Stimulated activated CD4-positive, alpha-beta T cell treated with anti-CD3 and anti-CD28 coated beads, Interleukin-1b, Interleukin-23, amount 100 ng/mL, for 24 hours (primary cell): ENCODE data around the gene ITGA11.

ENCODE experiments used
- DNase-seq, 4 experiments: peaks; one replicate each; pipeline ENCODE4 v3.0.0-alpha.2; 2020; ENCODE audit warnings: low read depth in 4 of 4, low spot score in 1 of 4

The ITGA11 gene

DNA sequence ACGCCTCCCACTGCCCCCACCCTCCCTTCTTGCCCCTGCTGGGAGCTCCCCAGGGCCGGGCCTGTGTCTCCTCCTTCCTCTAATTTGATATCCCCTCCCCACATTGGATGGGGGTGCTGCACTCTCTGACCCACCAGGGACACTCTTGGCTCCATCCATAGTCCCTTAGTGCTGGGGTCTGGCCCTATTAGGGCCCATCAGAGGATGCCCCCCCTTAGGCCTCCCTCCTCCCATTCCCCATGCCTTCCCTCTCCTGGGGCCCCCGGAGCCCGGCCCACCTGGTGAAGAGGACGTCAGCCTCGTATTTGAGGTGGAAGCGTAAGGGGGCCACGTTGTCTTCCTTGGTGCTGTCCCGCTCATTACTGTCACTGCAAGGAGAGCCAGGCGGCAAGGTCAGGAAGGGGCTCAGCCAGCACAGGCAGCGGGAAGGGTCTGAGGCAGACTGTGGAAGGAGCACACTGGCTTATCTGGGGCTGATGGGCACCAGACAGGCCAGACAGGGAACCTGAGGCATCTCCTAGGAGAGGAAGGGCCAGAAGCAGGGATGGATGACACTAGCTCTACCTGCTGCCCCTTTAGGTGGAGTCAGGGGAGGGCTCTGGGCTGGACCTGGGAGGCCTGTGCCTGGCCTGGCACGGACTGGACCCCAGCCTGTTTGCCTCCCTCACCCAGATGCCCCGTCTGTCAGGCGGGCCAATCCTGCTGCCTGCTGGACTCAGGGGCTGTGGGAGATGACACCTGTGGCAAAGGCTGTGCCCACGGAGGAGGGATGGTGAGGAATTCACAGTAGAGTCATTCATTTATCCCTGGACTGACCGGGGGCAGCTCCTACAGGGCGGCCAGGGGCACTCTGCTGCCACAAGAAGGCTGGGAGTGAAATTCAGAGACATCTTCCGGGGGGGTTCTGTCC lies 118.2 kb downstream of the ITGA11 start:
- no peak for DNase-seq

DNA sequence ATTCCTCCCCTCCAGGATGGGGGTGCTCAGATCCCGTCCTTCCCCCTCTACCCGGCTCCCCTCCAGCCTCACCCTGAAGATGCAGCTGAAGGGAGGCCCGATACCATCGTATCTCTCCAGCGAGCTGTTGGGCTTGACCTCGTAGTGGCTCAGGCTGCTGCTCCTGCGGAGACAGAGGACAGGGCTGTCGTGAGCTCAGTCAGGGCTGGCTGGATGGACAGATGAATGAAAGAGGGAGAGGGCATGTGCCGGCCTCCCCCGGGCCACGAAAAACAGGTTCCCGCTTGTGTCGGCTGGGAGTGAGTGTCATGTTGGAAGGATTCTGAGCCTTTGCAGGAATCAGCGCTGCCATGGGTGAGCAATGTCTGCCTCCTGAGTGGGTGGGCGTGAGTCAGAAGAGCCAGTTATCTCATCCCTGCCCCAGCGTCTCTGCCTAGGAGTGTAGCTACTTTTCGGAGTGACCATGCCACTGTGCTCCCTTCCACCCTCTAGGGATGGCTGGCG lies 119.2 kb downstream of the ITGA11 start:
- no peak for DNase-seq

- DNase-seq = no peak
Measured at GRCh38 chr15:68311859-68312557, 120.0 kb downstream of the ITGA11 start.

DNA sequence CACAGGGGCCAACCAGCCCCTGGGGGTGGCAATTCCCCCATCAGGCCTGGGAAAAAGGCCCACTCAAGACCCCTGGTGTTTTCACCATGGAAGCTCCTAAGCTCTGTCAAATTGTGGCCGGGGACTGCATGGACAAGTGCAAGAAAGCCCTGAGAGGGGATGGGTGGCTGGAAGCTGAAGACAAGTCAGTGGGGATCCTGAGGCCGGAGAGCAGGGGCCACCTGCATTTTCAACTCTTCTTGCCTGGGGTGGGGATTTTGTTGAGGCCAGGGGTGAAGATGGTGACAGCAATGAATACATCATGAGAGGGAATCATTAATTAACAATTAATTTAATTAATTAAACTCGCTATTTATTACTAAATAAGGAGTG lies 120.5 kb downstream of the ITGA11 start:
- DNase-seq = no peak

- DNase-seq = no peak
Measured at GRCh38 chr15:68310804-68311463, 121.0 kb downstream of the ITGA11 start.

DNA sequence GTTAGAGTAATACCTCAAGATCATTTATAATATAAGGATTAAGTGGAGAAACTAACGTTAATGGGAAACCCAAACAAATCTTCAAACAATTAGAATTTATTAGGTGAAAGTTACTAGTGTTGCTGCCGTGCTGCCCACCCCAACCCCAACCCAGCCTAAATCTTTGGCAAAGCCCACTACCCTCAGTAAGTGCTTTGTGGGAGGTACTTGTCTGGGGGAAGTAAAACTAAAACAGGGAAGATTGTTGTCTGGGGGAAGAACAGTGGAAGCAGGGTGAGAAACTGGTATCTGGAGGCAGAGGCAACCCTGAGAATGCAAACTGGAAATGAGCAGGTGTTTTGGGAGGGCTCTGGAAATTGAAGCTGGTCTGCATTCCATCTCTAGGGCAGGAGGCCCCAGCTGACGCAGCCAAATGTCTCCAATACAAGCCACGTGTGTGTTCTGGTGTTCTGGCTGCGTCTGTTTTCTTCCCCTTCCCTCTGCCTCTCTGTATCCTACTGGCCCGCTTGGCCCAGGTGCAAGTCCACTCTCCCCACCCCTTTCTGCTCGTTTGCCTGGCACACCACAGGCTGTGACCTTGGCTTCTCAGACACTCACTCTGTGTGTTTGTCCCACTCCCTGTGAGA lies 121.7 kb downstream of the ITGA11 start:
- no peak for DNase-seq

GRCh38 chr15:68309024-68309423 lies 122.9 kb downstream of the ITGA11 start:
- DNase-seq = no peak

DNA sequence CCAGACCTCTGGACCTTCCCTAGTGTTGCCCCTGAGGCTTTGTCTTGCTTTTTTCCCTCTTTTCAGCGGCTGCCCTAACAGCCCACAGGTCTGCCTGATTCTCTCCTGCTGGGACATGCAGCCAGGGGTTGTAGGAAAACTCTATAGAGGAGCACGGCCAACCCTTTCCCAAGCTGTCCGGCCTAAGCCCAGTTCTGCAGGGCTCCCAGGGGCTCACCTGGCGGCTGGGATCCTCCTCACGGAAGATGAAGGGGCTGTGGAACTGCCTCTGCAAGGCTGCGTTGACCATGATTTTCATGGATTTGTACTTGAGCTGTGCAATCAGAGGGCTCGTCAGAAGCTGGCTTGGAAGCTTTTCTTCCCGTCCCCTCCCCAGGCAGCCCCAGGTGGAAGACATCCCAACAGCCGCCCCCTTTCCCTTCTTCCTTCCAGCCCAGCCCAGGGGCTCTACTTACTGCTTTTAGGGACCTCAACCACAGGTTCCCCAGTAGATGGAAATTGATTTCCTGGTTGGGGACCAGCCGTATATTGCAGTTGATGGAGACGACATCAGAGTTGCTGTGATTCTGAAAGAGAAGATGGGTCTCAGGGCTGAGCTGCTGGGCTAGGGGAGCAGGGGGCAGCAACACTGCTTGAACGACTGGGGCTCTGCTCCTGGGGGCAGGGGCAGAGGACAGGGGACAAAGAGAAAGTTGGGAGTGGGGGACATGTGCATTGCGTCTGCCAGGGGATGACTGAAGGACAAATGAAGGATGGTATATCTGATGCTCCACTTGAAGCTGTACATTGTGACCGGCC lies 124.6 kb downstream of the ITGA11 start:
- DNase-seq = no peak

DNA sequence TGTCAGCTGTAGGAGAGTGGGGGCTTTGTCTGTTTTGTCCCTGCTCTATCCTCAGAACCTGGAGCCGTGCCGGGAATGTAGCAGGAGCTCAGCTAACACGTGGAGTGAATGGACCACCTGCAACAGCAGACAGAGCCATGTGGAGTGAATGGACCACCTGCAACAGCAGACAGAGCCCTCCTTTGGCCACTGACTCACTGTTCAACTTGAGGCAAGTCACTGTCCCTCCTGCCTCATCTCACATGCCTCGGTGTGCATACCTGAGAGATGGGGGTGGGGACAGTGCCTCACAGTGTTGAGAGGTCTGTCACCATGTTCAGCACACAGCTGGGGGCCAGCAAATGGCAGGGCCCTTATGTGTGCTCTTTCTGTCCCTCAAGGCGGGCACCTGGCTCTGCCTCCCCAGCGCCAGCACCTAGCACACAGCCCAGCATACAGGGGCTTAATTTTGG lies 126.5 kb downstream of the ITGA11 start:
- no peak for DNase-seq

DNA sequence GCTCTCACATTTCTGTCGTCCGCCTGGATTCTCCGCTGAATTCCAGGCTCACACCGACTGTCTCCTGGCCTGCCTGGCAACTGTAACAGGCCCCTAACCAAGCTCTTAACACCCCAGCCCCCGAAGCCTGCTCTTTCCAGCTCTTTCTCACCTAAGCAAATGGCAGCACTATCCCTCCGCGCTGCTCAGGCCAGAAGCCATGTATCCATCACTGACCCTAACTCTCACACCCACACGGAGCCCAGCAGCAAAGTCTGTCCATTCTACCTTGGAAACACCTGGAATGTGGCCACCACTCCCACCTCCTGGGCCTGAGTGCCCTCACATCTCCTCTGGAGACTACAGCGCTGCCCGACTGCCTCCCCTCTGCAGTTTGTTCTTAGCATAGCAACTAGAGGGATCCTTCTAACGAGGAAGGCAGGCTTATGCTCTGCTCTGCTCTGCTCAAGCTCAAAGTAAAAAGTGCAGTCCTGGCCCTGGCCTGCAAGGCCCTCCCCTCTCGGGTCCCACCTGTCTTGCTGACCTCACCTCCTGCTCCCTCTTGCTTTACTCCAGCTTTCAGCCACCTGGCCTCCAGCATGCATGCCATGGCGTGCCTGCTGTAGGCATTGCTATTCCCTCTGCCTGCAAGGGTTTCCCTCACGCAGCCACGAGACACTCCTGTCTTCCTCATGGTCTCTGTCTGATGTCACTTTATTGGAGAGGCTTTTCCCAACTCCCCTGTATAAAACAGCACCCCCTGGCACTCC lies 127.2 kb downstream of the ITGA11 start:
- DNase-seq = no peak

DNA sequence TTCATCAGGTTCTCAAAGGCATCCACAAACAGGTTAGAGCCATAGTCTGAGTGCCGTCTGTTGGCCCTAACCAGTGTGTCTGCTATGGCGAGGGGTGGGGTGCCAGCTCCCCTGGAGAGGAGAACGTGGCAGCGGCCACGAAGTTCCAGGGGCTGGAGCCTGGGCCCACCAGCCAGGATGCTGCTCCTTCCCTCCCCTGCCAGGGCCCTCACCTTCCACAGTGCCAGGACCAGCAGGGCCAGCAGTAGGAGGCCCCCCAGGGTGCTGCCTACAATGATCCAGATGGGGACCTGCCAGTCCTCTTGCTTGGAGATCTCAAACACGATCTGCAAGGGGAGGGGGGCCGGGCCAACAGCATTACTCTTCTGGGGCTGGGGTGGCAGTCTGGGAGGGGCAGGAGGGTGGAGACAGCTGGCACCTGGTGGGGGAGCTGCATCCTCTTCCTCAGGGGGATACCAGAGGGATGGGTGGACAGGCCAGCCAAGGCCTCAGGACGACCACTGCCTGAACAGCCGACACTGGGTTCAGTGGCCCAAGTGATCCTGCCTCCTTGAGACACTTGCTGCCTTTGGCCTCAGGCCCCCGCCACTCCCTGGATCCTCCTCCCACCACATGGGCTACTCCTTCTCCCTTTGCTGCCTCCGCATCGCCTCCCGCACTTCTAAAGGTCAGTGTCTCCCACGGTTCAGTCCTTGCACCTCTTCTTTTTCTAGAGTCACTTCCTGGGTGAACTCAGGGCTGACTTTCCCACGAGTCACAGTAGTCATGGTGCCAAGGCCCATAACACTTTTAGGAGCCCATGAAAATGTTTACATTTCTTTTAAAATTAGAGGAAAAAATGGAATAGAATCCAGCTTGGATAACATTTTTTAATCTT lies 128.2 kb downstream of the ITGA11 start:
- DNase-seq = no peak

- DNase-seq = no peak
Measured at GRCh38 chr15:68303134-68303533, 128.8 kb downstream of the ITGA11 start.

- DNase-seq = no peak
Measured at GRCh38 chr15:68302729-68303128, 129.2 kb downstream of the ITGA11 start.

GRCh38 chr15:68301301-68301700 lies 130.7 kb downstream of the ITGA11 start:
- no peak for DNase-seq

GRCh38 chr15:68300115-68300940 lies 131.6 kb downstream of the ITGA11 start:
- no peak for DNase-seq

GRCh38 chr15:68299436-68299835 lies 132.5 kb downstream of the ITGA11 start:
- no peak for DNase-seq

GRCh38 chr15:68298882-68299381 lies 133.0 kb downstream of the ITGA11 start:
- DNase-seq = no peak

DNA sequence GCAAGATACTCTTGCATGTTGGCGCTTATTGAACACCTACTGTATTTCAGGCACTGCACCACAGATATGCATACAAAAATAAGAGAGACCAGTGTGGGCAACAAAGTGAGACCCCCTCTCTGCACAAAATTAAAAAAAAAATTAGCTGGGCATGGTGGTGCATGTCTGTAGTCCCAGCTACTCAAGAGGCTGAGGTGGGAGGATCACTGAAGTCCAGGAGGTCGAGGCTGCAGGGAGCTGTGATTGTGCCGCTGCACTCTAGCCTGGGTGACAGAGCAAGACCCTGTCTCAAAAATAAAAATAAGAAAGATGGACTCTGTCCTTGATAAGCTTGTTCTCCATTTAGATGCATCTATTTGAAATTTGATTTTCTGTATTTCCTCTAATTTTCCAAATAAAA lies 133.6 kb downstream of the ITGA11 start:
- no peak for DNase-seq
